K562 (cell line): ENCODE measurements around the gene PNPLA7. TPM values are rescaled to one million over a fixed set of nuclear protein-coding genes. Genes with fewer than 3 reads are reported as not detected.

Experiments used
- BRF2 ChIP-seq: IDR thresholded peaks from 3 replicates; pipeline ENCODE4 v1.6.1; 2011; ENCODE audit warnings: borderline replicate concordance, mild to moderate bottlenecking; ENCODE audit not compliant: insufficient read length, insufficient read depth
- CREM ChIP-seq: IDR thresholded peaks from 2 replicates; pipeline ENCODE4 v1.6.1; 2014; ENCODE audit warnings: antibody characterized with exemption, low read depth
- FOXM1 ChIP-seq, 2 experiments: fragments of 450-650 bp in 1 of 2; sonication (generic) in 1 of 2; formaldehyde crosslinking in 1 of 2; IDR thresholded peaks; 2 replicates each; pipeline versions ENCODE4 v1.6.1 to v1.9.0; 2017 to 2022; ENCODE audit warnings: low read depth in 2 of 2, mild to moderate bottlenecking in 2 of 2, missing genetic modification reagents in 1 of 2, moderate library complexity in 1 of 2
- FUS ChIP-seq: fragments of 200-400 bp; formaldehyde crosslinking; optimal IDR thresholded peaks from 2 replicates; pipeline ENCODE3; 2017; ENCODE audit warnings: low read depth, low read length
- HMBOX1 ChIP-seq: sonication (generic); IDR thresholded peaks from 2 replicates; pipeline ENCODE4 v1.6.1; 2016
- HMG20B ChIP-seq: fragments of 250-450 bp; sonication (Bioruptor Pico); IDR thresholded peaks from 2 replicates; pipeline ENCODE4 v1.5.0; 2021; ENCODE audit warnings: mild to moderate bottlenecking
- HNRNPK ChIP-seq: fragments of 200-400 bp; formaldehyde crosslinking; IDR thresholded peaks from one replicate; pipeline ENCODE4 v1.6.1; 2018; ENCODE audit warnings: mild to moderate bottlenecking, low read depth, low read length; ENCODE audit not compliant: poor library complexity, severe bottlenecking
- MLLT1 ChIP-seq, 2 experiments: fragments of 450-650 bp; IDR thresholded peaks; 2 replicates each; pipeline ENCODE4 v1.6.1; 2016
- NFRKB ChIP-seq: fragments of 450-650 bp; IDR thresholded peaks from 2 replicates; pipeline ENCODE4 v1.6.1; 2016; ENCODE audit warnings: low read depth
- REST ChIP-seq, 2 experiments: fragments of 450-650 bp; formaldehyde crosslinking in 1 of 2; IDR thresholded peaks; 2 replicates each; pipeline versions ENCODE4 v1.4.0 to v1.6.1; 2014 to 2020; ENCODE audit warnings: mild to moderate bottlenecking in 2 of 2, borderline replicate concordance in 1 of 2, low read depth in 1 of 2
- SIN3B ChIP-seq: fragments of 450-650 bp; IDR thresholded peaks from 2 replicates; pipeline ENCODE4 v1.6.1; 2017; ENCODE audit warnings: low read depth, mild to moderate bottlenecking, moderate library complexity
- TGIF2 ChIP-seq: sonication (generic); formaldehyde crosslinking; IDR thresholded peaks from 2 replicates; pipeline ENCODE4 v1.8.1; 2022; ENCODE audit warnings: mild to moderate bottlenecking, missing genetic modification reagents, moderate library complexity
- USF2 ChIP-seq: sonication (generic); formaldehyde crosslinking; IDR thresholded peaks from 2 replicates; pipeline ENCODE4 v1.5.0; 2020; ENCODE audit warnings: missing genetic modification reagents
- ZNF146 ChIP-seq: IDR thresholded peaks from one replicate; pipeline ENCODE4 v1.6.1; 2018; ENCODE audit warnings: missing compliant biosample characterization; ENCODE audit not compliant: unreplicated experiment
- ZNF174 ChIP-seq: fragments of 250-450 bp; sonication (Bioruptor Pico); IDR thresholded peaks from 2 replicates; pipeline ENCODE4 v1.4.0; 2020; ENCODE audit warnings: mild to moderate bottlenecking
- polyA plus RNA-seq, 8 experiments: library from polyadenylated mRNA; depleted of rRNA in 4 of 8; stranded (reverse) in 5 of 8; unstranded in 3 of 8; fragments of >200 nt; fragmentation: Nextera tagmentation in 2 of 8; fragmentation: Illumina TruSeq in 1 of 8; extraction: Ambion mirVana in 2 of 8; extraction: Trizol in 1 of 8; gene quantifications; 2 replicates each; pipeline versions ENCODE4 v1.2.1 to v1.2.3, GENCODE V29; 2011 to 2014; ENCODE audit warnings: inconsistent platforms in 1 of 8, missing spikeins in 1 of 8
- total RNA-seq, 7 experiments: library from RNA; depleted of rRNA in 6 of 7; stranded (reverse); fragments of >200 nt in 6 of 7; fragmentation: Illumina TruSeq in 2 of 7; extraction: Trizol in 2 of 7; gene quantifications; 2 replicates each; pipeline versions ENCODE4 v1.2.1 to v1.2.3, GENCODE V29; 2011 to 2021; ENCODE audit warnings: low replicate concordance in 1 of 7

The PNPLA7 gene
- total and polyA plus RNA-seq, 9 of the 15 experiments (the other 6 are each of a cell fraction or from before 2014, with no cell fraction given), result 0.01 to 0.85 (median 0.19) TPM; not detected in 1

- no peak for TF ChIP-seq ZNF174 (CRISPR knock-in tag)
- TF ChIP-seq FUS, result no peak
- TF ChIP-seq BRF2, result no peak
- TF ChIP-seq TGIF2 (CRISPR knock-in tag), result no peak
- TF ChIP-seq HMBOX1, result no peak
- no peak for TF ChIP-seq HNRNPK
- TF ChIP-seq REST (IDR thresholded peaks at IDR 0.05; ENCODE audit: borderline replicate concordance), result no peak
- 0 out of 2 replicates have a peak, but pooled peaks have one; percentile 17 for TF ChIP-seq REST (CRISPR knock-in tag; IDR thresholded peaks at IDR 0.05; ENCODE audit: low read depth)
- TF ChIP-seq USF2 (CRISPR knock-in tag), result peak; percentile 66
- no peak for TF ChIP-seq HMG20B (CRISPR knock-in tag)
- no peak for TF ChIP-seq MLLT1 (IDR thresholded peaks at IDR 0.05)
- no peak for TF ChIP-seq FOXM1 (IDR thresholded peaks at IDR 0.05; ENCODE audit: low read depth)
- TF ChIP-seq FOXM1 (CRISPR knock-in tag; IDR thresholded peaks at IDR 0.05; ENCODE audit: low read depth), result no peak
- no peak for TF ChIP-seq ZNF146 (CRISPR knock-in tag)
- peak; percentile 93 for TF ChIP-seq CREM
- TF ChIP-seq SIN3B, result peak; percentile 42; the same call in 1 of the 2 replicates
- no peak for TF ChIP-seq NFRKB
Measured at GRCh38 chr9:137459152-137459600, 91.0 kb downstream of the PNPLA7 start, which contains the start of gene NSMF (continued).
